Activated CD4-positive, alpha-beta T cell treated with anti-CD3 and anti-CD28 coated beads, Interleukin-2, amount 50 U/mL, for 4 hours (primary cell): ENCODE data around the gene TNS3.

ENCODE experiments used
- DNase-seq, 2 experiments: peaks; one replicate each; pipeline ENCODE4 v3.0.0-alpha.2; 2020

The TNS3 gene

GRCh38 chr7:47418601-47419309, 163.2 kb downstream of the TNS3 start:
- no peak for DNase-seq

DNA sequence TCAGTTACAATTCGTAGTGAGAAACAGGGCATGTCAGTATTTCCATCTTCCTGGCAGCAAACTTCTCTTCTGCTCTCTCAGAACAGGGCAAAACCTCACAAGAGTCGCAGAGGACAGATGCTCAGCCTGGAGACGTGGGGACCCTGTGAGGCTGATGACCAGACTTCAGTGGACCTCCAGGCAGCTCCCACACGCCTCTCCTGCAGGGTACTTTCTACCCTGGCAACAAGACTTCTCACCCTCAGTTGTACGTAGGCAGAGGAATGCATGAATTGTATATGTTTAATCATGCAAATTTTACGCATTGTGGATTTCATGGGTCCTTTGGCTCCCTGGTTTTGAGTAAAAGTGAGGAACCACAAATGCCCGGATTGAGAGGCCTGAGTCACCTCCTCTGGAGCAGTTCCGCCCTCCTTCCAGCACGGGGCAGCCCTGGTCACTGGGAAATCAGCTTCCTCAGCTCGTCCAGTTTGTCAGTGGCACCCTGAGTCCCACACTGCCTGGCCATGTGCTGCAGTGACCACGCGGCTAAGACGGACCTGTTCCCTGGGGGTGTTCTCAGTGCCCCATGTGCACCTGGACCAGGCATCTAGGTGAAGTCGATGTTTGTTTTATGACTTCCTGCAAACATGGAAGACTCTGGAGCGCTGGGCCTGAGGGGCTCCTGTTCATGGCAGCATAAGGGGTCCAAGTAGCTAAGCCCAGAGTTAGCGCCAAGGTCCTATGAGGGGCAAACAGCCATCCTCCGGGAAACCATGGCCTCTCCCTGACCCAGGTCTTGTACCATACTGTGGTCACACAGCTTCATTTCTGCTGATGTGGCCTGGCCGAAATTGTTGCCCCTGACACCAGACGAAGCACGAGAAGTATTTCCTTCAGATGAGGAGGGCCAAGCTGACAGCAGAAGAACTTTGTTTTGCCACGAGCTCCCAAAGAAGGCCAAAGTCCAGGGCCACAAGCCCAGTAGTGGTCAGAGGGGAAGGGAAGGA, 165.1 kb downstream of the TNS3 start:
- no peak for DNase-seq

DNA sequence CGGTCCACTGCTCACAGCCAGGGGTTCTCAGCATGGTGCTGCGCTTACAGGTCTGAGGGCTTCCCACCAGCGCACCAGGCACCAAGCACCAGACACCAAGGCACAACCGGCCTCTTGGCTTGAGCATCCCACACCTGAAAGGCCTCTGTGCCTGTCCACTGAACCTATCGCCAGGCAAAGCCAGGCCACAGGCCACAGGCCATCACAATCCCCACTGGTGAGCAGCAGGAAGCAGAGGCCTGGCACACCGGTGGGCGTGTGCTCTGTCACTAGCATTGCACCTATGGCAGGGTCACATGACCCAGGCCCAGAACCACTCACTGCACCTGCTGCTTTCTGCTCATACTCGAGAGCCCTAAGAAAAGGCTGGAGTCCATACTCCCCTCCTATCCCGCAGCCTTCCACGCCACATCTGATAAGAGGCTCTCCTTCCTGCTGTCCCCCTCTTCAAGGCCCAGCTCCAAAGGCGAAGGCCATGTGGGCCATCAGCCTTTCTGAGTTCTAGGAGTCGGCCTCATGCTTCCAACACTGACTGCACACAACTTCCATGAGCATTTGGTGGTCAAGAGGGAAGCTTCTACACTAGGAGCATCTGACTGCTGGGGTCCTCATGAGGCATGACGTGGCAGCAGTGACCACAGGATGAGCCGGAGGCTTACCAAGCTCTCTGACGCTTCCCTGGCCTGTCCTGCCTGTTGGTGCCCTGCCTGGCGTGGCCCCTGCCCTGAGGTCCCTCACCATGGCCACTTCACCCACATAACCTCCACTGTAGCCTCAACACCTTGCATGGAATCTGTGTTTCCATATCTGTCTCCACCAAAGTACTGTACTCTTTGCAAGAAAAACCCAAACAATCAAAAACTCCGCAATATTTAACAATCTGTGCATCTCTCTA, 166.3 kb downstream of the TNS3 start:
- no peak for DNase-seq

- no peak for DNase-seq
These were observed 167.3 kb downstream of the TNS3 start for GRCh38 chr7:47414342-47415317.

- no peak for DNase-seq
These were observed 168.2 kb downstream of the TNS3 start for GRCh38 chr7:47413526-47414341.

GRCh38 chr7:47411901-47412300, 170.0 kb downstream of the TNS3 start:
- DNase-seq, result no peak

GRCh38 chr7:47411281-47411869, 170.5 kb downstream of the TNS3 start:
- DNase-seq, result no peak

DNA sequence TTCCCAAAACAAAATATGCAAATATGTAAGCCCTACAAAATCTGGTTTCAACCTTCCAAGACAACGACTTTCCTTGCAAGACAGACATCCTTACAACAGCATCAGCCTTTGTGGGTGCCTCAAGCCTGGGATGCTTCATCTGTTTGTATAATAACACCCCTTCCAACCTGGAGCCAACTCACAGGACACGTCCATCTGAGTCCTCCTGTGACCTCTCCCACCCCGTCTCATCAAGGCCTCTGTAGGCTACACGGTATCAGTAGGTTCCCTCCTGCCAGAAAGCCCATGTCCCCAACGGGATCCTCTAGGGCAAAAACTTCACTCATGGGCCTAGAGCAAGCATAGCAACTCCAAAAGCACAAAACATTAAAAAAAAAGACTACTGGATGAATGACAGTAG, 173.2 kb downstream of the TNS3 start:
- no peak for DNase-seq

DNA sequence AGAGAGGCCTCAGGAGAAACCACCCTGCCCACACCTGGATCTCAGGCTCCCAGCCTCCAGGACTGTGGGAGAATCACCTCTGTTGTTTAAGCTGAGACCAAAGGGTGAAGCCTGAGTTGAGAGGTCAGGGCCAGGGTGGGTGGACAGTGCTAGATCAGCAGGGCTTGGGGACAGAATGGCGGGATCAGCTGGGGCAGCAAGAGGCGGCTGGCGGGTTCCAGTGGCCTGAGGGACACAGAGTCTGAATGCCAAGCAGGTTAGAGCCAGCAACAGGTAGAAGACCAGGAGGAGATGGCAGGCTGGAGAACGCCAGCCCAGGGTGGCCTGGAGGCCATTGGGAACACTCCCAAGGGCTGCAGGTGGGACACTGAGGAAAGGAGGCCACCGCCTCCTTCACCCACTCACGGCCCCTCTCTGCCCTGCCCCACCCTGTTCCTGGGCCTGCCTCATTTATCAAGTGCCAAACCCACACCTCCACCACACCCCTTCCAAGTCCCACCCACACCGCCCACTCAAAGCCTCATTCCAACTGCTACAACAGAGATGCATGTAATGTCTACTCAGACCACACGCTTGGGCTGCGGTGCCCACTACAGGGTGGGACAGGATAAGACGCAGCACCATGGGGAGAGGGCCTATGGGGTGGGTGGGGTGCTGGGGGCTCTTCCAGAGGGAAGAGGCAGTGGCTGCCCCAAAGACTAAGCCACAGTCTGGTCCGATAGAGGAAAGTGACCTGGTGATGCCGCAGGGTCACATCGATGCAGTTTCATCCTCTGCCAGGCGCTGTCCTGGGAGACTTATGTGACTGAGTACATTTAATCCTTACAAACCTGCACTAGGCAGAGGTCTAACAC, 173.9 kb downstream of the TNS3 start:
- DNase-seq, result no peak

DNA sequence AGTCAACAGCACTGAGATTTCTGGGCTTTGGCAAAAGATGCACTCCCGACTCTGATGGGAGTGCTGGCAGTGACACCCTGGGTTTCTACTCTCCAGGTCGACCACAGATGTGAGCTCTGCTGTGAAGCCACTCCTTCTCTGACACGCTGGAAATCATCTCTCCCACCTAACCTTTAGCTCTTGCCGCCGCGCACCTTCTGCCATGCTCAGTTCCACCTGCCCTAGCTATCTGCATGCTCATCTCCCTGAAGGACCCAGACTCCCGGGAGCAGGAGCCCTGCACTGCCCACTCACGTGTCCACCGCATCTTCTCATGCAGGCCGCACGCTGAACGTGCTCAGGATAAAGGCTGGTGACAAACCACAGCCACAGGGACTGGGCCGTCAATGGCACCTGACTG, 174.8 kb downstream of the TNS3 start:
- no peak for DNase-seq

- no peak for DNase-seq
These were observed 175.1 kb downstream of the TNS3 start for GRCh38 chr7:47406801-47407129.

- no peak for DNase-seq
These were observed 175.8 kb downstream of the TNS3 start for GRCh38 chr7:47405921-47406800.

DNA sequence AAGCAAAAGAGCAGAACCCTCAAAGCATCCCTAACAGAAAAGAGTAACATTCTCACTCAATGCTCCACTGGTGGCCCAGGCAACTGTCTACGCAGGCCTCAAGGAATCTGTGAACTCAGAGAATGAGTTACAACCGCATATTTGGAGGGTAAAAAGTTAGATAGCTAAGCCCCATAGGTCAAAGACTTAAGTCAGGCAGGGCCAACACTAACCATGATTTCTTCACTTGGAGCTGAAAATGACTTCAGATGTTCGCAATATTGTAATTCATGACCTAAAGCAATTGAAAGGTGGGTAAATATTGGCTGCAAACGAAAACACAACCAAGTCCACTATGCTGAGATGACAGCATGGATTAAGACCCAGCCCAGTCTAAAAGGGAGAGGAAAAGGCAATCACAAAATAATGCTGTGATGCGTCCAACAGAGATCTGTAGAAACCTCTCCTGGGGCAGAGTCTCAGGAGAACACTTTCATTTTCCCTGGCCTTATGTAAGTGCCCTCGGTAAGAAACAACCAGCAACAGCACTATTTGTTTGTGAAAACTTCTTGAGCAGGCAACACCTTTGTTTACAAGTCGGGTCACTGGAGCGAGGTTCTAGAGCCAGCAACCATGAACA, 176.5 kb downstream of the TNS3 start:
- DNase-seq, result no peak

GRCh38 chr7:47404010-47404409, 177.9 kb downstream of the TNS3 start:
- no peak for DNase-seq

DNA sequence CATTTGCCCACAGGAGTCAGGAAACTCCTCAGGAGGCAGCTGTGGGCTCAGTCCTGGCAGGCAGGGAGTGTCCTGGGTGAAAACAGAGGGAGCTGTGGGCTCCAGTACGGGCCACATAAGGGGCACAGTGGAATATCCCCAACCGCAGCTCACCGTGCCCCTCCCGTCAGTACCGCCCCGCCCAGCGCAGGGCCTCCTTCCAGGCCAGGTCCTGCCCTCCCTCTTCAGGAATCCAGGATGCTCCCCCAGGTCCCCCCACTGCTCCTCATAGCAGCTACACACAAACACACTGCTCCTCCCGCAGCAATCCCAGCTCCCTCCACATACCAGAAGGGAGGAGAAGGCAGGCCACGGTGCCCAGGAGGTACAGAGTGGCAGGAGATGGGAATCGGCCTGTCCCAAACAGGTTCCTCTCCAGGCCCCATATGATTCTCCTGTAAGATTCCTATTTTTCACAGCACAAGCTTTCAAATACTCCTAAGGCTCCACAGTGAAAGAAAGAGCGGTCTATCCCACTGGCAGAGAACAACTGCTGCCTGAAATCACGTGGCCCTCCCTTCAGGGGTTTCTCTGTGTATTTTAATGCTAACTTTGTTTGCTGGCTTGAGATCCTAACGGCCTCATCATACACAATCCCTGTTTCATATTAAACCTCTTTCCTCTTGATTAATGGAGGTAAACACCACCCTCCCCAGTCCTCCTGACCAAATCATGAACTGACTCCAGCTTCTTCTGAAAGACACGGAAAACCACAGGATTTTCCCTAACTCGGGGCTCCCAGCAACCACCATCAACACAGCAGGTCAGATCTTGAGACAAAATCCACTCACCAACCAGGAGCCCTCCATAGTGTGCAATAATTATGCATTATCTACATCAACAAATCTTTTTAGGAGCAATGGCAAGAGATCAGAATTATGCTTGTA, 178.7 kb downstream of the TNS3 start:
- DNase-seq, result no peak

GRCh38 chr7:47401611-47402570, 180.0 kb downstream of the TNS3 start:
- no peak for DNase-seq
